ENCODE measurements around the gene VPS13D.
"Not testable (repeated sequence)": the region's sequence is repeated elsewhere in the genome, so short reads cannot be mapped to it uniquely, and the experiment has no call there.

Gene VPS13D

GRCh38 chr1:12454406-12455391 lies 224.9 kb downstream of the VPS13D start:
- DNase-seq = no peak

DNA sequence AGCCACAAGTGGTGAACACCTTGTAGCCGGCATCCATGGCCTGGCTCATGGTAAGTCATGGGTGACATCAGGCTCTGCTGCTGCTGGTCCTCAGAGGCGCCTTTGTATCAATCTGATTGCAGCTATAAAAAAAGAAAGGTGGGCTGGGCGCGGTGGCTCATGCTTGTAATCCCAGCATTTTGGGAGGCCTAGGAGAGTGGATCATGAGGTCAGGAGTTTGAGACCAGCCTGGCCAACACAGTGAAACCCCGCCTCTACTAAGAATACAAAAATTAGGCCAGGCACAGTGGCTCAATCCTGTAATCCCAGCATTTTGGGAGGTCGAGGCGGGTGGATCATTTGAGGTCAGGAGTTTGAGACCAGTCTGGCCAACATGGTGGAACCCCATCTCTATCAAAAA lies 226.3 kb downstream of the VPS13D start:
- not testable (repeated sequence) for DNase-seq

GRCh38 chr1:12456979-12457378 lies 227.1 kb downstream of the VPS13D start:
- DNase-seq = no peak

GRCh38 chr1:12457771-12458170 lies 227.9 kb downstream of the VPS13D start:
- no peak for DNase-seq

GRCh38 chr1:12458571-12458970 lies 228.7 kb downstream of the VPS13D start:
- DNase-seq = no peak

GRCh38 chr1:12460121-12460520 lies 230.3 kb downstream of the VPS13D start:
- DNase-seq = no peak

GRCh38 chr1:12460911-12461621 lies 231.2 kb downstream of the VPS13D start:
- DNase-seq = no peak

DNA sequence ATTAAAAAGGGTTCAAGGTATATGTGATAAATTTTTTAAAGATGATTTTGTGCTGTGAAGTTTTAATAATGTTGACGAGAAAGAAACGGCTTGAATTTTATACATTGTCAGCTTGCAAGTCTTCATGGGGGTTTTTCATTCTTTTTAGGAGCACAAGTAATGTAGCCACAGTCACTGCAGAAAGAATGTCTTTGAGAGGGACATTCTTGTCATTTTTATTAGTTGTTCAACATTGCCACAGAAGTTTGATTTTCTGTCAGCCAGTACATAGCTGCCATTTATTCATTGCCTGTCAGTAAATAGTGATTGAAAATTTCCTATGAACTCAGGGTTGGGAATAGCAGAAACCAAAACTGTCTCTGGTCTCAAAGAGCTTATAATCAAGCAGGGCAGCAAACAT lies 231.9 kb downstream of the VPS13D start:
- no peak for DNase-seq

DNA sequence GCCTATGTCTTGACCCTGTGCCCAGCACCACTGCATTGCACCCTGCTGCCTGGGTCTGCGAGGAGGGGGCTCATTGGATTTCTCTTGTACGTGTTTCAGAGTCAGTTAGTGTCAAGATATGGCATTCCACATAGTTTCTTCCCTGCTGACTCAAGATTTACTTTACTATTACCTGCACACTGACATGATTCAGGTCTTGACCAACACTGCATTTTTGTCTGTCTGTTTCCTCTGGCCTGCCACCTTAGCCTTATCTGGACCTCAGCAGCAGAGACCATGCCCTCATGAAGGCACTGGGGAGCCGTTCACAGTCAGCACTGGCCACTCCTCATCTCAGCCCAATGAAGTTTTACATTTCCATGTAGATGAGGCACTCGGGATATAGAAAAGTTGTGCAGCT lies 232.8 kb downstream of the VPS13D start:
- DNase-seq = no peak

- DNase-seq = no peak
Measured at GRCh38 chr1:12464045-12464461, 234.2 kb downstream of the VPS13D start.

DNA sequence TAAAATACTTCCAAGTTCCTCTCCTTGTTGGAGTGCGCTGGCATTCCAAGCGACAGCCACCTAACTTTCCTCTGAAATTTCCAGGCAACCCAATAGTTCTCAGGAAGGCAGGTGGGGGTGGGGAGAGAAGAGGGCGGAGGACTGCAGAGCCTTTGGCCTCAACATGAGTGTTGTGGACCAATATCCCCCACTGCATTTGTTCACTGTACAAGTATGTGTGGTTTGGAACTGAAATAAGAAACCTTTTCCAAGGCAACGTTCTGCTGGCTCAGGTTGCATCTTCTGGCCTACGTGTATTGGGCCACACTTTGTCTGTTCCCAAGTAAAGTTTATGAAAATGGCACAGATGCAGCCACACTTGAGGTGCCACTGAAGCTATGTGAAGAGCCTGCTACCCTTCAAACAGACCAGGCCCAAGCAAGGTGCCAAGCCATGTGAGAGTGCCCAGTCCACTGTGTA lies 234.8 kb downstream of the VPS13D start:
- no peak for DNase-seq

DNA sequence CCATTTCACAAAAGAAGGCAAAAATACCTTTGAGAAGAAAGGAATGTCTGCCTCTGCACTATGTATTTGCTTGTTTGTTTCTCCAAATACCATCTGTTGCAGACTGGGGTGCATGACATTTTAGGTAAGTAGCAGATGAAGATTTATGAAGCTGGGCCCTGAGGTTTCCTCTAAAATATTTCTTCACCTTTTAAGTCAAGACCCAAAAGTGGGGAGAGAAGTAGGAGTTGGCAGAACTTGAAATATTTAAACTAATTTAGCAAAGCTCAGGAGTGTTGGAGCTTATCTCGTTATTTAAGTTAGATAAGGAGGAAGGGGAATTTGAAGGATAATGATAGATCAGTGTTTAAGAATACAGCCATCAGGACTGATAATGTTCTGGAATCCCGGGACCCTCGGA lies 235.3 kb downstream of the VPS13D start:
- no peak for DNase-seq

DNA sequence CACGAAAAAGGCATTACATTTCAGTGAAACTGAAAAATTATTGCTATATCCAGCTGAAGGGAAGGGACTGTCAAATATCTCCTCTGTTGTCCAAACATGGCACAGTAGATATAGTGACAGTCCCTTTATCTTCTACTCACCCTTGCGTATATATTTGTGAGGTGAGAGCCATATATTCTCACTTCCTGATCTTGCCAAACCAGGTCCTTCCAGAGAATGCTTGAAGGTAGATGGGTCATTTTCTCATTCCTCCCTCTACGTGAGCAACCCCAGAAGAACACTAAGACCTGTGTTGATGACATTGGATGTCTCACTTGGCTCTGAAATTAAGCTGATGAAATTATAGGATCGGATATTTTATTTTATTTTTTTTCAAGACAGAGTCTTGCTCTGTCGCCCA lies 237.0 kb downstream of the VPS13D start:
- no peak for DNase-seq

- no peak for DNase-seq
Measured at GRCh38 chr1:12467570-12468286, 237.9 kb downstream of the VPS13D start.

DNA sequence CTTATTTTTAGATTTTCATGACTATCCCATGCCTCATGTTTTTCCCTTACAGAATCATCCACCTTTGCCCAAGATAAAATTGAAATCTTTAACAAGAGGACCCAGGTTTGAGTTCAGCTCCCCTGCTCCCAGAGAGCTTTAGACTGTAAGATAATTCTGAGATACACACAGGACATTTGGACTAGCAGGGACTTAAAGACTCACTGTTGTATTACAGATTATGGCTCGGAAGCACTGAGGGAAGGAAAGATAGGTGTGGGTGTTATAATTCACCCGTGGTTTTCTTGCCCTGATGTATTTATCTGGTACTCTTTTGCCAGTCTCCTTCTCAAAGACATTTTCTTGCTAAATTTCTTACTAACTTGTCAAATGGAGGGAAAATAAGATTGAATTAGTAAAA lies 238.5 kb downstream of the VPS13D start:
- DNase-seq = no peak

GRCh38 chr1:12469493-12469892 lies 239.7 kb downstream of the VPS13D start:
- no peak for DNase-seq

- no peak for DNase-seq
Measured at GRCh38 chr1:12469990-12470389, 240.2 kb downstream of the VPS13D start.

DNA sequence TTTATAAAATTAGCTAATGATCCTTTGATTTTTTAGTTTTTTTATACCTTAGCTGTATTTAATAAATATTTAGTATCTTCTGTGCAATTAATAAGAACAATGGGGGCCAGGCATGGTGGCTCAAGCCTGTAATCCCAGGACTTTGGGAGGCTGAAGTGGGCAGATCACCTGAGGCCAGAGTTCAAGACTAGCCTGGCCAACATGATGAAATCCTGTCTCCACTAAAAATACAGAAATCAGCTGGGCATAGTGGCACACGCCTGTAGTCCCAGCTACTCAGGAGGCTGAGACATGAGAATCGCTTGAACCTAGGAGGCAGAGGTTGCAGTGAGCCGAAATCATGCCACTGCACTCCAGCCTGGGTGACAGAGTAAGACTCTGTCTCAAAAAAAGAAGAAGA lies 241.1 kb downstream of the VPS13D start:
- not testable (repeated sequence) for DNase-seq

- DNase-seq = no peak
Measured at GRCh38 chr1:12472156-12472797, 242.4 kb downstream of the VPS13D start.

DNA sequence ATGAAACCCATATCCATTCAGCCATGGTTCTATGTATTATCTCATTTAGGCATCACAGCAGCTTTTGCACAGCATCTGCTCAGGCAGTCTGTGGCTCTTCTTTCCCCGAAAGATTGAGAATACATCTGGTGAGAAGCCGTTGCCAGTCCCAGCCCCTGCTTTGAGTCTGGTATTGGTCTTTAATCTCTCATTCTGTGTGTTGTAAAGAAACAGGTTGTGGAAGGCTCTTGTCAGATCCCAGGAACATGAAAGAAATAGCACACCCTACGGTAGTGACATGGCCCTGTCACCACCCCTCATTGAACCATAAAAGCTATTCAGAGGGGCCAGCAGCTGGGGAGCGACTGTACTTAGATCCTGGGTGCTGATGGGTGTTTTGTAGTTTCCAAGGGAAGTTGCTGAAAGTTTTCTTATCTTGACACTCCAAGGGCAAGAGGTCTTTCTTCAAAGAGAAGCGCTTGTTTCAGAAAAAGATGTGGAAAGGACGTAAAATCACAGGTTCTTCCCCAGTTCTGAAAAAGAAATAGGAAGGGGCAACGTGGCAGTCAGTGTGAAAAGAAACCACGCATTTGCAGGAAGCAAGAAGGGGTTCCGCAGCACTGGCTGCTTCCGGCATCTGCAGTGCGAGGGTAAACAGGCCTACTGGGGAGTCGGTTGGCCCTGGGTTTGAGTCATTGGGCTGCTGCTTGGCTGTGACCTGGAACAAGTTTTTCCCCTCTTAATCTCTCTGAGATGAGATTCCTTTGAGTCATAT lies 243.1 kb downstream of the VPS13D start:
- no peak for DNase-seq

DNA sequence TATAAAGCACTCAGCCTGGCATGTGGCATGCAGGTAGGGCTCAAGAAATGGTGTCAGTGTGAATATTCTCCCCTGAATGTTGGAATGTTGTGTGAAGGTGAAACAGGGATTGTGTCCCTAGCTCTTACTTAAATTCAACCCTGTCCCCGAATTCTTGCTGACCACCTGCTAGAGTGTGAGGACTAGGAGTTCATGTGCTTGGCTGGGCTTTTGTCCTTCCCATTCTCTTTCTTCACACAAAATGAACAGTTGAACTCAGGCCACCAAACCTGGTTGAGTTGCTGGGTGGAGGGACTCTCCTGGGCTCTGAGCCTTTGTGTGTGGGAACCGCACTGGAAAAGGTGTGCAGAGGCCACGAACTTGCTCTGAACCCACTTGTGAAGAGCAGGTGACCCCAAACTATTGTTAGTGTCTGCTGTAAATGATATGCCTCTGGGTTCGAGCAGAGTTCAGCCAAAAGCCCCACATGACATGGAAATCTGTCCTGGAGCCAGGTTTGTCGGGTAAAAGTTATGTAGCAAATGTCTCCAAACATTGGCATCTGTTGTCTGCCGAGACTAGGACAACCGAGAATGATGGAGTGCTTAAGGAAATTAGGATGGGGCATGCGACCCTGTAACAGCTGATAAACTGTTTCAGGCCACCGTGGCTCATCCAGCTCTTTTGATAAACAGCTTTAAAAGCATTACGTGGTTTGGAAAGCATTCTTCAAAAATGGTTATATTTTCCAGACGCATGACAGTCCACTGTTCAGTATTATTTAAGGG lies 243.9 kb downstream of the VPS13D start:
- DNase-seq = no peak
